ENCODE results near the gene GPER1.
"Not testable (repeated sequence)": the region's sequence is repeated elsewhere in the genome, so short reads cannot be mapped to it uniquely, and the experiment has no call there.

Gene GPER1

GRCh38 chr7:1112109-1112508, 24.2 kb downstream of the GPER1 start:
- TF ChIP-seq CTCF (IDR thresholded peaks at IDR 0.05; ENCODE audit: insufficient read depth, low read length, poor library complexity, severe bottlenecking): no peak
- no peak for DNase-seq (ENCODE audit: extremely low read depth, insufficient read length)
- no peak overlapping the region for H3K4me3 ChIP-seq (replicated peaks; ENCODE audit: low read depth, low read length)
- peaks cover 2% of the 10 kb centered on the region for H3K36me3 ChIP-seq (ENCODE audit: control insufficient read depth, insufficient read depth, low read length)
- H3K27me3 ChIP-seq (replicated peaks; ENCODE audit: control insufficient read depth, insufficient read depth, low read length): no peaks in the 10 kb centered on the region

GRCh38 chr7:1112625-1113547, 25.0 kb downstream of the GPER1 start:
- no peak overlapping the region for H3K4me3 ChIP-seq (replicated peaks; ENCODE audit: low read depth, low read length)
- peaks cover 2% of the 10 kb centered on the region for H3K36me3 ChIP-seq (ENCODE audit: control insufficient read depth, insufficient read depth, low read length)
- TF ChIP-seq CTCF (IDR thresholded peaks at IDR 0.05; ENCODE audit: insufficient read depth, low read length, poor library complexity, severe bottlenecking): no peak
- H3K27me3 ChIP-seq (replicated peaks; ENCODE audit: control insufficient read depth, insufficient read depth, low read length): no peaks in the 10 kb centered on the region
- DNase-seq (ENCODE audit: extremely low read depth, insufficient read length): no peak

GRCh38 chr7:1113548-1113885, 25.6 kb downstream of the GPER1 start:
- H3K4me3 ChIP-seq (replicated peaks; ENCODE audit: low read depth, low read length): no peak overlapping the region

GRCh38 chr7:1114088-1114487, 26.2 kb downstream of the GPER1 start:
- TF ChIP-seq CTCF (IDR thresholded peaks at IDR 0.05; ENCODE audit: insufficient read depth, low read length, poor library complexity, severe bottlenecking): no peak
- no peak overlapping the region for H3K4me3 ChIP-seq (replicated peaks; ENCODE audit: low read depth, low read length)
- DNase-seq (ENCODE audit: extremely low read depth, insufficient read length): no peak
- H3K36me3 ChIP-seq (ENCODE audit: control insufficient read depth, insufficient read depth, low read length): peaks cover 2% of the 10 kb centered on the region
- H3K27me3 ChIP-seq (replicated peaks; ENCODE audit: control insufficient read depth, insufficient read depth, low read length): no peaks in the 10 kb centered on the region

More at GRCh38 chr7:1113548-1113885, 25.6 kb downstream of the GPER1 start:
- no peaks in the 10 kb centered on the region for H3K27me3 ChIP-seq (replicated peaks; ENCODE audit: control insufficient read depth, insufficient read depth, low read length)
- no peak for TF ChIP-seq CTCF (IDR thresholded peaks at IDR 0.05; ENCODE audit: insufficient read depth, low read length, poor library complexity, severe bottlenecking)
- H3K36me3 ChIP-seq (ENCODE audit: control insufficient read depth, insufficient read depth, low read length): peaks cover 2% of the 10 kb centered on the region
- no peak for DNase-seq (ENCODE audit: extremely low read depth, insufficient read length)

GRCh38 chr7:1114505-1114904, 26.6 kb downstream of the GPER1 start:
- DNase-seq (ENCODE audit: extremely low read depth, insufficient read length): no peak
- H3K4me3 ChIP-seq (replicated peaks; ENCODE audit: low read depth, low read length): no peak overlapping the region

GRCh38 chr7:1115171-1116045, 27.5 kb downstream of the GPER1 start:
- not testable (repeated sequence) for DNase-seq (ENCODE audit: extremely low read depth, insufficient read length)

More at GRCh38 chr7:1114505-1114904, 26.6 kb downstream of the GPER1 start:
- Histone ChIP-seq H3K27me3 (replicated peaks; ENCODE audit: control insufficient read depth, insufficient read depth, low read length) (no peaks in the 10 kb centered on the region), H3K36me3 (ENCODE audit: control insufficient read depth, insufficient read depth, low read length) (peaks cover 2% of the 10 kb centered on the region)
- no peak for TF ChIP-seq CTCF (IDR thresholded peaks at IDR 0.05; ENCODE audit: insufficient read depth, low read length, poor library complexity, severe bottlenecking)

GRCh38 chr7:1116383-1117008, 28.6 kb downstream of the GPER1 start:
- not testable (repeated sequence) for H3K4me3 ChIP-seq (replicated peaks; ENCODE audit: low read depth, low read length); H3K27me3 ChIP-seq (replicated peaks; ENCODE audit: control insufficient read depth, insufficient read depth, low read length); H3K36me3 ChIP-seq (ENCODE audit: control insufficient read depth, insufficient read depth, low read length); DNase-seq (ENCODE audit: extremely low read depth, insufficient read length)

More at GRCh38 chr7:1115171-1116045, 27.5 kb downstream of the GPER1 start:
- H3K36me3 ChIP-seq (ENCODE audit: control insufficient read depth, insufficient read depth, low read length); H3K4me3 ChIP-seq (replicated peaks; ENCODE audit: low read depth, low read length); H3K27me3 ChIP-seq (replicated peaks; ENCODE audit: control insufficient read depth, insufficient read depth, low read length): not testable (repeated sequence)

Measured in GM06990 (cell line).